SK-N-SH treated with all-trans-retinoic acid at 6 μM for 48 hours (cell line): ENCODE data around the gene GPC5.

Experiments
- ATAC-seq: fragments of 200-7000 bp; cut with Tn5 transposase; 3 replicates; pipeline ENCODE4 v1.9.1; 2020; ENCODE audit warnings: mild to moderate bottlenecking, moderate library complexity
- ARNTL ChIP-seq: fragments of 450-650 bp; formaldehyde crosslinking; IDR thresholded peaks from 2 replicates; pipeline ENCODE4 v1.5.0; 2020; ENCODE audit warnings: low read depth, mild to moderate bottlenecking, moderate library complexity, borderline replicate concordance
- BACH2 ChIP-seq: fragments of 250-450 bp; sonication (Bioruptor Pico); IDR thresholded peaks from 2 replicates; pipeline ENCODE4 v1.9.0; 2021; ENCODE audit warnings: mild to moderate bottlenecking, borderline replicate concordance
- CSDC2 ChIP-seq: fragments of 250-450 bp; sonication (Bioruptor Pico); IDR thresholded peaks from 2 replicates; pipeline ENCODE4 v1.5.0; 2020; ENCODE audit warnings: mild to moderate bottlenecking, moderate library complexity
- ISL1 ChIP-seq: fragments of 250-450 bp; sonication (Bioruptor Pico); IDR thresholded peaks from 2 replicates; pipeline ENCODE4 v2.1.2; 2022; ENCODE audit warnings: mild to moderate bottlenecking, moderate library complexity
- OSR1 ChIP-seq: fragments of 250-450 bp; sonication (Bioruptor Pico); IDR thresholded peaks from 2 replicates; pipeline ENCODE4 v1.8.0; 2022; ENCODE audit warnings: moderate library complexity, mild to moderate bottlenecking, inconsistent platforms
- PPARA ChIP-seq: fragments of 250-450 bp; sonication (Bioruptor Pico); IDR thresholded peaks from 2 replicates; pipeline ENCODE4 v1.5.0; 2020; ENCODE audit warnings: mild to moderate bottlenecking, borderline replicate concordance
- RARB ChIP-seq: fragments of 250-450 bp; sonication (Bioruptor Pico); IDR thresholded peaks from 2 replicates; pipeline ENCODE4 v1.8.0; 2021; ENCODE audit warnings: mild to moderate bottlenecking, moderate library complexity
- SNAI2 ChIP-seq: fragments of 250-450 bp; sonication (Bioruptor Pico); IDR thresholded peaks from 2 replicates; pipeline ENCODE4 v1.5.0; 2020; ENCODE audit warnings: mild to moderate bottlenecking, moderate library complexity
- TCF4 ChIP-seq: fragments of 250-450 bp; sonication (Bioruptor Pico); IDR thresholded peaks from 2 replicates; pipeline ENCODE4 v1.8.0; 2021; ENCODE audit warnings: mild to moderate bottlenecking, moderate library complexity, borderline replicate concordance
- TOX ChIP-seq: fragments of 250-450 bp; sonication (Bioruptor Pico); IDR thresholded peaks from 2 replicates; pipeline ENCODE4 v1.8.0; 2021; ENCODE audit warnings: mild to moderate bottlenecking, moderate library complexity, borderline replicate concordance
- ZC3H10 ChIP-seq: fragments of 250-450 bp; sonication (Bioruptor Pico); IDR thresholded peaks from 2 replicates; pipeline ENCODE4 v1.5.1; 2021; ENCODE audit warnings: mild to moderate bottlenecking, moderate library complexity
- ZFP30 ChIP-seq: fragments of 450-650 bp; formaldehyde crosslinking; IDR thresholded peaks from 2 replicates; pipeline ENCODE4 v1.5.0; 2022; ENCODE audit warnings: mild to moderate bottlenecking, moderate library complexity
- ZNF565 ChIP-seq: fragments of 450-650 bp; formaldehyde crosslinking; conservative IDR thresholded peaks from 2 replicates; pipeline ENCODE4 v1.5.0; 2020; ENCODE audit warnings: low read depth, mild to moderate bottlenecking, moderate library complexity
- TF ChIP-seq, protein P1 (sequence below): fragments of 250-450 bp; sonication (Bioruptor Pico); IDR thresholded peaks from 2 replicates; pipeline ENCODE4 v1.8.0; 2020; ENCODE audit warnings: mild to moderate bottlenecking, moderate library complexity, borderline replicate concordance
- TF ChIP-seq, protein P2 (sequence below): fragments of 250-450 bp; sonication (Bioruptor Pico); IDR thresholded peaks from 2 replicates; pipeline ENCODE4 v1.5.1; 2021; ENCODE audit warnings: mild to moderate bottlenecking, moderate library complexity
- TF ChIP-seq, protein P3 (sequence below): fragments of 250-450 bp; sonication (Bioruptor Pico); IDR thresholded peaks from 2 replicates; pipeline ENCODE4 v1.5.0; 2020; ENCODE audit warnings: mild to moderate bottlenecking, moderate library complexity
- TF ChIP-seq, protein P4 (sequence below): fragments of 250-450 bp; sonication (Bioruptor Pico); IDR thresholded peaks from 2 replicates; pipeline ENCODE4 v1.8.0; 2021; ENCODE audit warnings: low read depth, mild to moderate bottlenecking, moderate library complexity, borderline replicate concordance

Gene GPC5

DNA sequence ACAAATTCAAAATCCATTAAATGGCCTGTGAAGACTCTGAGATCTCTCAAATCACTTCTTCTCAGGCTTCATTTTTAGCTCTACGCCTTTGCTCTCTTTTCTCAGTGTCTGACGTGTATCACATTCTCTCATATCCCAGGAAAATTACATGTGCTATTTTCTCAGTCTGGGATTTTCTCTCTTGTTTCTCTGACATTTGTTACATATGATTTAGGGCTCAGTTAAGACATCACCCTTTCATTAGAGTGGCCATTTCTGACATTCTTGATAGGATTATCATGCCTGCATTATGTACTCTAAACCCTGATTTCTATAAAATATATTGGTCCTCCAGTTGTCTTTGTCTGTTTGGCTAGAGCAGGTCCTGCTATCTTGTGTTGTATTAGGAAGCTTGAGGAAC, 136.6 kb downstream of the GPC5 start:
- TF ChIP-seq ZFP30 (CRISPR knock-in tag): no peak
- TF ChIP-seq, protein P1, sequence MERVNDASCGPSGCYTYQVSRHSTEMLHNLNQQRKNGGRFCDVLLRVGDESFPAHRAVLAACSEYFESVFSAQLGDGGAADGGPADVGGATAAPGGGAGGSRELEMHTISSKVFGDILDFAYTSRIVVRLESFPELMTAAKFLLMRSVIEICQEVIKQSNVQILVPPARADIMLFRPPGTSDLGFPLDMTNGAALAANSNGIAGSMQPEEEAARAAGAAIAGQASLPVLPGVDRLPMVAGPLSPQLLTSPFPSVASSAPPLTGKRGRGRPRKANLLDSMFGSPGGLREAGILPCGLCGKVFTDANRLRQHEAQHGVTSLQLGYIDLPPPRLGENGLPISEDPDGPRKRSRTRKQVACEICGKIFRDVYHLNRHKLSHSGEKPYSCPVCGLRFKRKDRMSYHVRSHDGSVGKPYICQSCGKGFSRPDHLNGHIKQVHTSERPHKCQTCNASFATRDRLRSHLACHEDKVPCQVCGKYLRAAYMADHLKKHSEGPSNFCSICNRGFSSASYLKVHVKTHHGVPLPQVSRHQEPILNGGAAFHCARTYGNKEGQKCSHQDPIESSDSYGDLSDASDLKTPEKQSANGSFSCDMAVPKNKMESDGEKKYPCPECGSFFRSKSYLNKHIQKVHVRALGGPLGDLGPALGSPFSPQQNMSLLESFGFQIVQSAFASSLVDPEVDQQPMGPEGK (CRISPR knock-in tag): no peak
- TF ChIP-seq ZC3H10: no peak
- no peak for TF ChIP-seq SNAI2
- TF ChIP-seq TCF4 (CRISPR knock-in tag): no peak
- TF ChIP-seq CSDC2 (CRISPR knock-in tag): no peak
- no peak for TF ChIP-seq RARB (CRISPR knock-in tag)
- no peak for TF ChIP-seq ARNTL
- TF ChIP-seq, protein P2, sequence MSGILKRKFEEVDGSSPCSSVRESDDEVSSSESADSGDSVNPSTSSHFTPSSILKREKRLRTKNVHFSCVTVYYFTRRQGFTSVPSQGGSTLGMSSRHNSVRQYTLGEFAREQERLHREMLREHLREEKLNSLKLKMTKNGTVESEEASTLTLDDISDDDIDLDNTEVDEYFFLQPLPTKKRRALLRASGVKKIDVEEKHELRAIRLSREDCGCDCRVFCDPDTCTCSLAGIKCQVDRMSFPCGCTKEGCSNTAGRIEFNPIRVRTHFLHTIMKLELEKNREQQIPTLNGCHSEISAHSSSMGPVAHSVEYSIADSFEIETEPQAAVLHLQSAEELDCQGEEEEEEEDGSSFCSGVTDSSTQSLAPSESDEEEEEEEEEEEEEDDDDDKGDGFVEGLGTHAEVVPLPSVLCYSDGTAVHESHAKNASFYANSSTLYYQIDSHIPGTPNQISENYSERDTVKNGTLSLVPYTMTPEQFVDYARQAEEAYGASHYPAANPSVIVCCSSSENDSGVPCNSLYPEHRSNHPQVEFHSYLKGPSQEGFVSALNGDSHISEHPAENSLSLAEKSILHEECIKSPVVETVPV (CRISPR knock-in tag): no peak
- TF ChIP-seq, protein P3, sequence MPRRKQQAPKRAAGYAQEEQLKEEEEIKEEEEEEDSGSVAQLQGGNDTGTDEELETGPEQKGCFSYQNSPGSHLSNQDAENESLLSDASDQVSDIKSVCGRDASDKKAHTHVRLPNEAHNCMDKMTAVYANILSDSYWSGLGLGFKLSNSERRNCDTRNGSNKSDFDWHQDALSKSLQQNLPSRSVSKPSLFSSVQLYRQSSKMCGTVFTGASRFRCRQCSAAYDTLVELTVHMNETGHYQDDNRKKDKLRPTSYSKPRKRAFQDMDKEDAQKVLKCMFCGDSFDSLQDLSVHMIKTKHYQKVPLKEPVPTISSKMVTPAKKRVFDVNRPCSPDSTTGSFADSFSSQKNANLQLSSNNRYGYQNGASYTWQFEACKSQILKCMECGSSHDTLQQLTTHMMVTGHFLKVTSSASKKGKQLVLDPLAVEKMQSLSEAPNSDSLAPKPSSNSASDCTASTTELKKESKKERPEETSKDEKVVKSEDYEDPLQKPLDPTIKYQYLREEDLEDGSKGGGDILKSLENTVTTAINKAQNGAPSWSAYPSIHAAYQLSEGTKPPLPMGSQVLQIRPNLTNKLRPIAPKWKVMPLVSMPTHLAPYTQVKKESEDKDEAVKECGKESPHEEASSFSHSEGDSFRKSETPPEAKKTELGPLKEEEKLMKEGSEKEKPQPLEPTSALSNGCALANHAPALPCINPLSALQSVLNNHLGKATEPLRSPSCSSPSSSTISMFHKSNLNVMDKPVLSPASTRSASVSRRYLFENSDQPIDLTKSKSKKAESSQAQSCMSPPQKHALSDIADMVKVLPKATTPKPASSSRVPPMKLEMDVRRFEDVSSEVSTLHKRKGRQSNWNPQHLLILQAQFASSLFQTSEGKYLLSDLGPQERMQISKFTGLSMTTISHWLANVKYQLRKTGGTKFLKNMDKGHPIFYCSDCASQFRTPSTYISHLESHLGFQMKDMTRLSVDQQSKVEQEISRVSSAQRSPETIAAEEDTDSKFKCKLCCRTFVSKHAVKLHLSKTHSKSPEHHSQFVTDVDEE (CRISPR knock-in tag): no peak
- TF ChIP-seq, protein P4, sequence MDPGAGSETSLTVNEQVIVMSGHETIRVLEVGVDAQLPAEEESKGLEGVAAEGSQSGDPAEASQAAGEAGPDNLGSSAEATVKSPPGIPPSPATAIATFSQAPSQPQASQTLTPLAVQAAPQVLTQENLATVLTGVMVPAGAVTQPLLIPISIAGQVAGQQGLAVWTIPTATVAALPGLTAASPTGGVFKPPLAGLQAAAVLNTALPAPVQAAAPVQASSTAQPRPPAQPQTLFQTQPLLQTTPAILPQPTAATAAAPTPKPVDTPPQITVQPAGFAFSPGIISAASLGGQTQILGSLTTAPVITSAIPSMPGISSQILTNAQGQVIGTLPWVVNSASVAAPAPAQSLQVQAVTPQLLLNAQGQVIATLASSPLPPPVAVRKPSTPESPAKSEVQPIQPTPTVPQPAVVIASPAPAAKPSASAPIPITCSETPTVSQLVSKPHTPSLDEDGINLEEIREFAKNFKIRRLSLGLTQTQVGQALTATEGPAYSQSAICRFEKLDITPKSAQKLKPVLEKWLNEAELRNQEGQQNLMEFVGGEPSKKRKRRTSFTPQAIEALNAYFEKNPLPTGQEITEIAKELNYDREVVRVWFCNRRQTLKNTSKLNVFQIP (CRISPR knock-in tag): no peak
- TF ChIP-seq, all 23 proteins: peak for 0
- no peak for ATAC-seq

DNA sequence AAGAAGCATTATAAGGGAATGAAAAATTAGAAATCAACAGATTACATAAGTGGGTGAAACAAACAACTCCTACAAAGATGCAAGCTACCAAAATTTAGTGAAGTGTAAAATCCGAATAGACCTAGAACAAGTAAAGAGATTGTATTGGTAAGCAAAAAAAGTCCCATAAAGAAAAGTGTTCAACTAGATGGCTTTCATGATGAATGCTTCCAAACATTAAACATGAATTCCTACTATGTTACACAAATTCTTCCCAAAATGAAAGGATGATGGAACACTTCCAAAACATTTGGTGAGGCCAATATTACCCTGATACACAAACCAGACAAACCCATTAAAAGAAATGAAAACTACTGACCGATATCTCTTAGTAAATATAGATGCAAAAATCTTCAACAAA, 139.0 kb downstream of the GPC5 start:
- ATAC-seq: no peak
- TF ChIP-seq OSR1 (no peak), BACH2 (CRISPR knock-in tag) (no peak), ZC3H10 (no peak), ARNTL (no peak), SNAI2 (no peak), TOX (CRISPR knock-in tag) (no peak), ZNF565 (CRISPR knock-in tag) (no peak)
- TF ChIP-seq, protein P2 (CRISPR knock-in tag): no peak
- TF ChIP-seq, protein P3 (CRISPR knock-in tag): no peak

DNA sequence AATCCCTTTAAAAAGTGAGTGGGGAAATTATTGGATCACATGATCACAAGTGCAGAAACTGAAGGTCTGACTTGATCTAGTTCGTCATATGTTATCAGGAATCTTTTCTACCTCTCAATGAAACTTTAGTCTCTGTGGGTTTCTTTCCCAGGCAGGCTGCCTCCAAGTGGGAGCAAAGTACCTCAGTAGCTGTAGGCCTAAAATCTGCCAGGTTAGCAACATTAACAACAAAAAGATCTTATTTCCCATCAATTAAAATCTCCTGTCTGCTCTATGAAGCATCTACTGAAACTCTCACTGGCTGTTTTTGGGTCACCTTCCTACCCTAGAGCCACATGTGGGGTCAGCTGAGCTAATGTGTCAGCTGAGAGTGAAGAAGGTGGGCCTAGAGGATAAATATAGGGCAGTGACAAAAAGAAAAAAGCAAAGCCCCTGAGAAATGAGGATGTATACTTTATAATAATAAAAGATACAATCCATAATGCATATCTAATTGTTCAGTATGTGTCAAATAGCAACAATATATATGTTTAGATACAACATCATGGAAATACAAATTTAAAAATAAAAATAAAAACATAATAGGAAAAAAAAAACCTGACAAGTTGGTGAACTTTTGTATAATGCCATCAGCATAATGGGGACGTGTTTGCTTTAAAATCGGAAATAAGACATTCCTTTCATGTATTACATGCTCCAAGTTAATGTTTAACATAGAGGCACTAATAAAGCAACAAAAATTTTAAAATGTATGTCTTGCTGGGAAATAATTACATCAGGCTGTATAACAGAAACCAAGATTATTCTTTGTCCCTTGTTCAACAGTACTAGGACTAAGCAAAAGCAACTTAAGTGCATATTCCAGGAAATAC, 141.1 kb downstream of the GPC5 start:
- ATAC-seq: no peak
- no peak for TF ChIP-seq OSR1
- no peak for TF ChIP-seq ZFP30 (CRISPR knock-in tag)
- TF ChIP-seq, protein P4 (CRISPR knock-in tag): no peak
- TF ChIP-seq ZNF565 (CRISPR knock-in tag): no peak
- TF ChIP-seq RARB (CRISPR knock-in tag): no peak
- TF ChIP-seq, protein P3 (CRISPR knock-in tag): no peak
- no peak for TF ChIP-seq ISL1 (CRISPR knock-in tag)
- no peak for TF ChIP-seq PPARA
- TF ChIP-seq TOX (CRISPR knock-in tag): no peak
